GM19035 (cell line): Measurements from ENCODE around the gene PKIG.

ENCODE experiments used
- ATAC-seq: cut with Tn5 transposase; IDR thresholded peaks from one replicate; pipeline ENCODE4 v1.9.1; 2021; ENCODE audit not compliant: unreplicated experiment

PKIG gene

GRCh38 chr20:44594730-44595129 lies 12.4 kb downstream of the PKIG start:
- ATAC-seq = no peak

- no peak for ATAC-seq
Measured at GRCh38 chr20:44596010-44596409, 13.6 kb downstream of the PKIG start.

GRCh38 chr20:44596876-44597275 lies 14.5 kb downstream of the PKIG start:
- ATAC-seq = no peak

- ATAC-seq = no peak
Measured at GRCh38 chr20:44597516-44597915, 15.1 kb downstream of the PKIG start.

GRCh38 chr20:44597930-44598329 lies 15.6 kb downstream of the PKIG start:
- ATAC-seq = no peak

GRCh38 chr20:44598423-44599305 lies 16.3 kb downstream of the PKIG start:
- ATAC-seq = no peak

- ATAC-seq = no peak
Measured at GRCh38 chr20:44599715-44600114, 17.3 kb downstream of the PKIG start.

GRCh38 chr20:44600301-44600700 lies 17.9 kb downstream of the PKIG start:
- ATAC-seq = no peak

GRCh38 chr20:44600758-44601201 lies 18.4 kb downstream of the PKIG start:
- ATAC-seq = no peak

GRCh38 chr20:44601236-44601671 lies 18.9 kb downstream of the PKIG start:
- no peak for ATAC-seq

GRCh38 chr20:44601801-44602204 lies 19.4 kb downstream of the PKIG start:
- no peak for ATAC-seq

GRCh38 chr20:44603327-44603726 lies 20.9 kb downstream of the PKIG start:
- no peak for ATAC-seq

- no peak for ATAC-seq
Measured at GRCh38 chr20:44606725-44607441, 24.5 kb downstream of the PKIG start.

GRCh38 chr20:44609006-44609515 lies 26.7 kb downstream of the PKIG start:
- no peak for ATAC-seq

- ATAC-seq = peak; percentile 89
Measured at GRCh38 chr20:44609516-44610312, 27.3 kb downstream of the PKIG start.

- ATAC-seq = no peak
Measured at GRCh38 chr20:44610313-44610962, 28.1 kb downstream of the PKIG start.

- ATAC-seq = no peak
Measured at GRCh38 chr20:44613575-44613974, 31.2 kb downstream of the PKIG start.

GRCh38 chr20:44614525-44614924 lies 32.1 kb downstream of the PKIG start:
- ATAC-seq = no peak

GRCh38 chr20:44615169-44615791 lies 32.9 kb downstream of the PKIG start:
- ATAC-seq = no peak
